ENCODE results near the gene SKA2. TPM values are rescaled to one million over a fixed set of nuclear protein-coding genes. Genes with fewer than 3 reads are reported as not detected.

The SKA2 gene
- total RNA-seq, 1 donor from 2014 or later = 44.3 TPM

GRCh38 chr17:59178266-59178985, 23.4 kb upstream of the SKA2 start:
- no peak for DNase-seq (ENCODE audit: low spot score)
- Mint-ChIP-seq H3K9me3 (ENCODE audit: unreplicated experiment) (no peaks in the 10 kb centered on the region), H3K4me1 (ENCODE audit: unreplicated experiment) (no peaks in the 10 kb centered on the region), H3K27me3 (ENCODE audit: unreplicated experiment) (peaks cover 8% of the 10 kb centered on the region), H3K36me3 (ENCODE audit: low read depth, unreplicated experiment) (peaks cover 15% of the 10 kb centered on the region), H3K27ac (ENCODE audit: unreplicated experiment) (no peak overlapping the region), H3K4me3 (ENCODE audit: unreplicated experiment) (no peak overlapping the region)
- TF ChIP-seq, protein P1, sequence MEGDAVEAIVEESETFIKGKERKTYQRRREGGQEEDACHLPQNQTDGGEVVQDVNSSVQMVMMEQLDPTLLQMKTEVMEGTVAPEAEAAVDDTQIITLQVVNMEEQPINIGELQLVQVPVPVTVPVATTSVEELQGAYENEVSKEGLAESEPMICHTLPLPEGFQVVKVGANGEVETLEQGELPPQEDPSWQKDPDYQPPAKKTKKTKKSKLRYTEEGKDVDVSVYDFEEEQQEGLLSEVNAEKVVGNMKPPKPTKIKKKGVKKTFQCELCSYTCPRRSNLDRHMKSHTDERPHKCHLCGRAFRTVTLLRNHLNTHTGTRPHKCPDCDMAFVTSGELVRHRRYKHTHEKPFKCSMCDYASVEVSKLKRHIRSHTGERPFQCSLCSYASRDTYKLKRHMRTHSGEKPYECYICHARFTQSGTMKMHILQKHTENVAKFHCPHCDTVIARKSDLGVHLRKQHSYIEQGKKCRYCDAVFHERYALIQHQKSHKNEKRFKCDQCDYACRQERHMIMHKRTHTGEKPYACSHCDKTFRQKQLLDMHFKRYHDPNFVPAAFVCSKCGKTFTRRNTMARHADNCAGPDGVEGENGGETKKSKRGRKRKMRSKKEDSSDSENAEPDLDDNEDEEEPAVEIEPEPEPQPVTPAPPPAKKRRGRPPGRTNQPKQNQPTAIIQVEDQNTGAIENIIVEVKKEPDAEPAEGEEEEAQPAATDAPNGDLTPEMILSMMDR (IDR thresholded peaks at IDR 0.05; ENCODE audit: unreplicated experiment) = no peak

DNA sequence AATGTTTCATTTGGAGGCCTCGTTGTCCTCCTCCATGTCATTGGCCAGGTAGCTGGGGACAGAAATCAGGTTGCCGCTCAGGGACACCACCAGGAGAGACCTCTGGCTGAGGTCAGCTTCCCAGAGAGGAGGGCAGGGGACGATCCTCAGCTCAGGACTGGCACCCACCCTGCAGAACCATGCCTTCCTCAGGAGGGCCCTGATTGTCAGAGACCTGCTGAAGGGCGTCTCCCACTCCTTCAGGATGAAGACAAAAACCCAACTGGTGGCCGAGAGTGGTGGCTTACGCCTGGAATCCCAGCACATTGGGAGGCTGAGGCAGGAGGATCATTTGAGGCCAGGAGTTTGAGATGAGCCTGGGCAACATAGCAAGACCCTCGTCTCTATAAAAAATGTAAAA, 20.1 kb upstream of the SKA2 start:
- H3K27ac Mint-ChIP-seq (ENCODE audit: unreplicated experiment) = no peak overlapping the region
- H3K36me3 Mint-ChIP-seq (ENCODE audit: low read depth, unreplicated experiment) = peaks cover 21% of the 10 kb centered on the region
- no peaks in the 10 kb centered on the region for H3K9me3 Mint-ChIP-seq (ENCODE audit: unreplicated experiment)
- no peaks in the 10 kb centered on the region for H3K4me1 Mint-ChIP-seq (ENCODE audit: unreplicated experiment)
- H3K4me3 Mint-ChIP-seq (ENCODE audit: unreplicated experiment) = no peak overlapping the region
- no peak for DNase-seq (ENCODE audit: low spot score)
- peaks cover 3% of the 10 kb centered on the region for H3K27me3 Mint-ChIP-seq (ENCODE audit: unreplicated experiment)
- TF ChIP-seq, protein P1 (IDR thresholded peaks at IDR 0.05; ENCODE audit: unreplicated experiment) = no peak

GRCh38 chr17:59174671-59175070, 19.7 kb upstream of the SKA2 start:
- Mint-ChIP-seq H3K9me3 (ENCODE audit: unreplicated experiment) (no peaks in the 10 kb centered on the region), H3K4me3 (ENCODE audit: unreplicated experiment) (no peak overlapping the region), H3K4me1 (ENCODE audit: unreplicated experiment) (no peaks in the 10 kb centered on the region), H3K27ac (ENCODE audit: unreplicated experiment) (no peak overlapping the region), H3K36me3 (ENCODE audit: low read depth, unreplicated experiment) (peaks cover 21% of the 10 kb centered on the region), H3K27me3 (ENCODE audit: unreplicated experiment) (peaks cover 3% of the 10 kb centered on the region)
- TF ChIP-seq, protein P1 (IDR thresholded peaks at IDR 0.05; ENCODE audit: unreplicated experiment) = no peak
- DNase-seq (ENCODE audit: low spot score) = no peak

DNA sequence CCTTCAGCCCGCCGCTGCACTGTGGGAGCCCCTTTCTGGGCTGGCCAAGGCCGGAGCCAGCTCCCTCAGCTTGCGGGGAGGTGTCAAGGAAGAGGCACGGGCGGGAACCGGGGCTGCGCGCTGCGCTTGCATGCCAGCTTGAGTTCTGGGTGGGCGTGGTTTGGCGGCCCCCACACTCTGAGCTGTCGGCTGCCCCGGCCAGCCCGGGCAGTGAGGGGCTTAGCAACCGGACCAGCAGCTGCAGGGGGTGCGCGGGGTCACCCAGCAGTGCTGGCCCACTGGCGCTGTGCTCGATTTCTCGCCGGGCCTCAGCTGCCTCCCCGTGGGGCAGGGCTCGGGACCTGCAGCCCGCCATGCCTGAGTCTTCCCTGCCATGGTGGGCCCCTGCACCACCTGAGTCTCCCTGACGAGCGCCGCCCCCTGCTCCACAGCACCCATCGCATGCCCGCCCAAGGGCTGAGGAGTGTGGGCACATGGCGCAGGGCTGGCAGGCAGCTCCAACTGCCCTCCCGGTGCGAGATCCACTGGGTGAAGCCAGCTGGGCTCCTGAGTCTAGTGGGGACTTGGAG, 17.5 kb upstream of the SKA2 start:
- no peaks in the 10 kb centered on the region for H3K27me3 Mint-ChIP-seq (ENCODE audit: unreplicated experiment)
- no peak overlapping the region for H3K27ac Mint-ChIP-seq (ENCODE audit: unreplicated experiment)
- TF ChIP-seq, protein P1 (IDR thresholded peaks at IDR 0.05; ENCODE audit: unreplicated experiment) = no peak
- H3K4me1 Mint-ChIP-seq (ENCODE audit: unreplicated experiment) = no peaks in the 10 kb centered on the region
- H3K4me3 Mint-ChIP-seq (ENCODE audit: unreplicated experiment) = no peak overlapping the region
- DNase-seq (ENCODE audit: low spot score) = no peak
- H3K36me3 Mint-ChIP-seq (ENCODE audit: low read depth, unreplicated experiment) = peaks cover 21% of the 10 kb centered on the region
- H3K9me3 Mint-ChIP-seq (ENCODE audit: unreplicated experiment) = no peaks in the 10 kb centered on the region

DNA sequence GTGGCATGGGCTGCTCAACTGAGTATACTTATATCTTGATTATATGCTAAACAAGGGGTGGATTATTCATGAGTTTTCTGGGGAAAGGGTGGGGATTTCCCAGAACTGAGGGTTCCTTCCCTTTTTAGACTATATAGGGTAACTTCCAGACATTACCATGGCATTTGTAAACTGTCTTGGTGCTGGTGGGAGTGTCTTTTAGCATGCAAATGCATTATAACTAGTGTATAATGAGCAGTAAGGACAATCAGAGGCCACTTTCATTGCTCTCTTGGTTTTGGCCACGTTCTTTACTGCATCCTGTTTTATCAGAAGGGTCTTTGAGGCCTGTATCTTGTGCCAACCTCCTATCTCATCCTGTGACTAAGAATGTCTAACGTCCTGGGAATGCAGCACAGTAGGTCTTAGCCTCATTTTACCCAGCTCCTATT, 12.6 kb upstream of the SKA2 start:
- H3K9me3 Mint-ChIP-seq (ENCODE audit: unreplicated experiment) = no peaks in the 10 kb centered on the region
- H3K4me3 Mint-ChIP-seq (ENCODE audit: unreplicated experiment) = no peak overlapping the region
- H3K36me3 Mint-ChIP-seq (ENCODE audit: low read depth, unreplicated experiment) = no peaks in the 10 kb centered on the region
- H3K27ac Mint-ChIP-seq (ENCODE audit: unreplicated experiment) = no peak overlapping the region
- H3K4me1 Mint-ChIP-seq (ENCODE audit: unreplicated experiment) = no peaks in the 10 kb centered on the region
- peaks cover 1% of the 10 kb centered on the region for H3K27me3 Mint-ChIP-seq (ENCODE audit: unreplicated experiment)
- TF ChIP-seq, protein P1 (IDR thresholded peaks at IDR 0.05; ENCODE audit: unreplicated experiment) = no peak
- no peak for DNase-seq (ENCODE audit: low spot score)

Data from endothelial cell (in vitro differentiated cells).